Measurements from ENCODE around the gene WWOX.

Gene WWOX

DNA sequence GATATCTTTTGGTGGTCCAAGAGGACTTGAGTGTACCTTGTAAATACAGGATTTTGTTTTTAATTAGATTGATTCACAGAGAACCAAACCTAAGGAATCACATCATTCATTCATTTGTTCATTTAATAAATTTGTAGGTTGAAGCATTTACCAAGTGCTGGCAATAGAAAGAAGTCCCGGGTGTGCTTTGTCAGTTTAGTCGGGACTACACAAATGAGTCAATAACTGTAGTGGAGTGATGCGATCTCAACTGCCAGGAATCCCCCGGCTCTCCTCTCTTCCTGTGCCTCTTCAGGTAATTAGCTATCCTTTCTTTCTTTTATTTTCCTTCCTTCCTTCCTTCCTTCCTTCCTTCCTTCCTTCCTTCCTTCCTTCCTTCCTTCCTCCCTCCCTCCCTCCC, 1.4 kb upstream of the WWOX start:
- no peaks in the 10 kb centered on the region for H3K27me3 ChIP-seq
- DNase-seq, result no peak
- H3K4me1 ChIP-seq, result peaks cover 0 to 27% (median 20%) of the 10 kb centered on the region in 4 donors
- H3K27ac ChIP-seq, result peak overlapping the region in 1 of 2 donors; percentile 85
- H3K4me3 ChIP-seq, result no peak overlapping the region
- intact Hi-C loops (cut with DNase I; ENCODE audit: low total_unique reads), result no loop called here
- TF ChIP-seq, protein P1, sequence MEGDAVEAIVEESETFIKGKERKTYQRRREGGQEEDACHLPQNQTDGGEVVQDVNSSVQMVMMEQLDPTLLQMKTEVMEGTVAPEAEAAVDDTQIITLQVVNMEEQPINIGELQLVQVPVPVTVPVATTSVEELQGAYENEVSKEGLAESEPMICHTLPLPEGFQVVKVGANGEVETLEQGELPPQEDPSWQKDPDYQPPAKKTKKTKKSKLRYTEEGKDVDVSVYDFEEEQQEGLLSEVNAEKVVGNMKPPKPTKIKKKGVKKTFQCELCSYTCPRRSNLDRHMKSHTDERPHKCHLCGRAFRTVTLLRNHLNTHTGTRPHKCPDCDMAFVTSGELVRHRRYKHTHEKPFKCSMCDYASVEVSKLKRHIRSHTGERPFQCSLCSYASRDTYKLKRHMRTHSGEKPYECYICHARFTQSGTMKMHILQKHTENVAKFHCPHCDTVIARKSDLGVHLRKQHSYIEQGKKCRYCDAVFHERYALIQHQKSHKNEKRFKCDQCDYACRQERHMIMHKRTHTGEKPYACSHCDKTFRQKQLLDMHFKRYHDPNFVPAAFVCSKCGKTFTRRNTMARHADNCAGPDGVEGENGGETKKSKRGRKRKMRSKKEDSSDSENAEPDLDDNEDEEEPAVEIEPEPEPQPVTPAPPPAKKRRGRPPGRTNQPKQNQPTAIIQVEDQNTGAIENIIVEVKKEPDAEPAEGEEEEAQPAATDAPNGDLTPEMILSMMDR (IDR thresholded peaks at IDR 0.05), result no peak
- H3K36me3 ChIP-seq, result no peaks in the 10 kb centered on the region
- H3K9me3 ChIP-seq, result no peaks in the 10 kb centered on the region

- intact Hi-C loops (cut with DNase I; ENCODE audit: low total_unique reads), result no loop called here
- TF ChIP-seq, protein P1 (IDR thresholded peaks at IDR 0.05), result no peak
- Histone ChIP-seq H3K4me3 (peak overlapping the region; percentile 80 to 85), H3K27me3 (no peaks in the 10 kb centered on the region), H3K36me3 (no peaks in the 10 kb centered on the region), H3K9me3 (no peaks in the 10 kb centered on the region), H3K4me1 (peaks cover 0 to 34% (median 24%) of the 10 kb centered on the region in 4 donors), H3K27ac (peak overlapping the region; percentile 85 to 94)
- DNase-seq, result no peak
Measured at GRCh38 chr16:78098595-78099270, 721 bp upstream of the WWOX start.

DNA sequence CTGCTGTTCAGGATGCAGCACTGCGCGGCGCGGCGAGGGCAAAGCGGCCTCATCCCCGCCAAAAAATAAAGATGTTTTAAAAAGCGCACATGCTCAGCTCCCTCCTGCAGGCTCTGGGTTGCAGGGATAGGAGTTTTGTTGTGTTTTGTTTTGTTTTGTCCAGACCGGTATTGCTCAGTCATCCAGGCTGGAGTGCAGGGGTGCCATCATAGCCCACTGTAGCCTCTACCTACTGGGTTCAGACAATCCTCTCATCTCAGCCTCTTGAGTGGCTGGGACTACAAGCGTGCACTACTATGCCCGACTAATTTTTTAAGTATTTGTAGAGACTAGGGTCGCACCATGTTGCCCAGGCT, 636 bp downstream of the WWOX start:
- Histone ChIP-seq H3K4me1 (peaks cover 6 to 41% (median 28%) of the 10 kb centered on the region in 4 donors), H3K9me3 (no peaks in the 10 kb centered on the region), H3K27me3 (no peaks in the 10 kb centered on the region), H3K36me3 (no peaks in the 10 kb centered on the region), H3K4me3 (peak overlapping the region; percentile 80 to 85), H3K27ac (peak overlapping the region; percentile 85 to 94)
- TF ChIP-seq, protein P1 (IDR thresholded peaks at IDR 0.05), result peak in 1 of 2 experiments; percentile 84
- no peak for DNase-seq
- intact Hi-C loops (cut with DNase I; ENCODE audit: low total_unique reads), result no loop called here

GRCh38 chr16:78102122-78102660, 2.7 kb downstream of the WWOX start:
- intact Hi-C loops (cut with DNase I; ENCODE audit: low total_unique reads), result no loop called here
- Histone ChIP-seq H3K36me3 (no peaks in the 10 kb centered on the region), H3K9me3 (no peaks in the 10 kb centered on the region), H3K27ac (peak overlapping the region in 1 of 2 donors; percentile 45), H3K4me1 (peaks cover 7 to 58% (median 36%) of the 10 kb centered on the region in 4 donors), H3K4me3 (no peak overlapping the region), H3K27me3 (no peaks in the 10 kb centered on the region)
- no peak for DNase-seq
- TF ChIP-seq, protein P1 (IDR thresholded peaks at IDR 0.05), result no peak

- H3K27ac ChIP-seq, result peak overlapping the region in 1 of 2 donors; percentile 45
- H3K36me3 ChIP-seq, result no peaks in the 10 kb centered on the region
- TF ChIP-seq, protein P1 (IDR thresholded peaks at IDR 0.05), result no peak
- H3K4me1 ChIP-seq, result peaks cover 7 to 58% (median 36%) of the 10 kb centered on the region in 4 donors
- no peaks in the 10 kb centered on the region for H3K27me3 ChIP-seq
- no peak overlapping the region for H3K4me3 ChIP-seq
- no peaks in the 10 kb centered on the region for H3K9me3 ChIP-seq
- no peak for DNase-seq
- intact Hi-C loops (cut with DNase I; ENCODE audit: low total_unique reads), result no loop called here
Measured at GRCh38 chr16:78102865-78103264, 3.4 kb downstream of the WWOX start.

Data from tibial artery (tissue), 4 donors.